AG09309 (cell line): ENCODE results near the gene ZSCAN18.

Source experiments
- DNase-seq: peaks from one replicate; pipeline ENCODE4 v3.0.0-alpha.2; 2010; ENCODE audit warnings: low read depth
- H3K4me3 ChIP-seq: 2 replicates; pipeline ENCODE4 v1.5.1; 2011; ENCODE audit warnings: mild to moderate bottlenecking, low read depth, low read length, moderate library complexity; ENCODE audit not compliant: control insufficient read depth
- TF ChIP-seq, protein P1 (sequence below): IDR thresholded peaks from 2 replicates; pipeline ENCODE4 v1.5.1; 2011; ENCODE audit warnings: mild to moderate bottlenecking, low read depth, low read length, inconsistent platforms; ENCODE audit not compliant: insufficient read depth, control insufficient read depth; ENCODE audit errors: missing control alignments

Gene ZSCAN18

GRCh38 chr19:58086825-58087710 lies 11.0 kb downstream of the ZSCAN18 start:
- no peak overlapping the region for H3K4me3 ChIP-seq
- TF ChIP-seq, protein P1, sequence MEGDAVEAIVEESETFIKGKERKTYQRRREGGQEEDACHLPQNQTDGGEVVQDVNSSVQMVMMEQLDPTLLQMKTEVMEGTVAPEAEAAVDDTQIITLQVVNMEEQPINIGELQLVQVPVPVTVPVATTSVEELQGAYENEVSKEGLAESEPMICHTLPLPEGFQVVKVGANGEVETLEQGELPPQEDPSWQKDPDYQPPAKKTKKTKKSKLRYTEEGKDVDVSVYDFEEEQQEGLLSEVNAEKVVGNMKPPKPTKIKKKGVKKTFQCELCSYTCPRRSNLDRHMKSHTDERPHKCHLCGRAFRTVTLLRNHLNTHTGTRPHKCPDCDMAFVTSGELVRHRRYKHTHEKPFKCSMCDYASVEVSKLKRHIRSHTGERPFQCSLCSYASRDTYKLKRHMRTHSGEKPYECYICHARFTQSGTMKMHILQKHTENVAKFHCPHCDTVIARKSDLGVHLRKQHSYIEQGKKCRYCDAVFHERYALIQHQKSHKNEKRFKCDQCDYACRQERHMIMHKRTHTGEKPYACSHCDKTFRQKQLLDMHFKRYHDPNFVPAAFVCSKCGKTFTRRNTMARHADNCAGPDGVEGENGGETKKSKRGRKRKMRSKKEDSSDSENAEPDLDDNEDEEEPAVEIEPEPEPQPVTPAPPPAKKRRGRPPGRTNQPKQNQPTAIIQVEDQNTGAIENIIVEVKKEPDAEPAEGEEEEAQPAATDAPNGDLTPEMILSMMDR = no peak
- DNase-seq = no peak

DNA sequence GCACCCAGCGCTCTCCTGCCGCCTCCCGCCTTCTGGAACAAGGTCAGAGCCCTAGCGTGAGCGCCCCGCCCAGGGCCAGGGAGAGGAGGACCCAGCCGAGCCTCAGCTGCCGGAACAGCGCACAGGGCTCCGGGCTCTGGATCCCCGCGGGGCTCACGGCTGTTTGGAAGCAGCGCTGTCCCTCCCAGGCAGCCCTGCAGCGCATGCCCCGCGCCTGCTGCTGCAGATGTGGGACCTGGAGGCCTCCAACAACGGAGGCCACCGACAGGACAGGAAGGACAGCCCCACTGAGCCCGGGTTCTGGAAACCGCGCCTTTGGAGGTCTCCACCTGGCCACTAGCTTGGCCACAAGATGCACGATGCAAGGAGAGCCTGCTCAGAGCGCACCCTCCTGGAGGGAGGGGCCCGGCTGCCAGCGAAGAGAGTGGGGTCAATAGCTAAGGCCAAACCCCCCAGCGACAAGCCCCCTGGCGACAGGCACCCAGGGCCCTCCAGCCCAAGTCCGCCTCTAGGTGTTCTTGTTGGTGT lies 12.6 kb downstream of the ZSCAN18 start:
- H3K4me3 ChIP-seq = no peak overlapping the region
- no peak for DNase-seq
- TF ChIP-seq, protein P1 = no peak

DNA sequence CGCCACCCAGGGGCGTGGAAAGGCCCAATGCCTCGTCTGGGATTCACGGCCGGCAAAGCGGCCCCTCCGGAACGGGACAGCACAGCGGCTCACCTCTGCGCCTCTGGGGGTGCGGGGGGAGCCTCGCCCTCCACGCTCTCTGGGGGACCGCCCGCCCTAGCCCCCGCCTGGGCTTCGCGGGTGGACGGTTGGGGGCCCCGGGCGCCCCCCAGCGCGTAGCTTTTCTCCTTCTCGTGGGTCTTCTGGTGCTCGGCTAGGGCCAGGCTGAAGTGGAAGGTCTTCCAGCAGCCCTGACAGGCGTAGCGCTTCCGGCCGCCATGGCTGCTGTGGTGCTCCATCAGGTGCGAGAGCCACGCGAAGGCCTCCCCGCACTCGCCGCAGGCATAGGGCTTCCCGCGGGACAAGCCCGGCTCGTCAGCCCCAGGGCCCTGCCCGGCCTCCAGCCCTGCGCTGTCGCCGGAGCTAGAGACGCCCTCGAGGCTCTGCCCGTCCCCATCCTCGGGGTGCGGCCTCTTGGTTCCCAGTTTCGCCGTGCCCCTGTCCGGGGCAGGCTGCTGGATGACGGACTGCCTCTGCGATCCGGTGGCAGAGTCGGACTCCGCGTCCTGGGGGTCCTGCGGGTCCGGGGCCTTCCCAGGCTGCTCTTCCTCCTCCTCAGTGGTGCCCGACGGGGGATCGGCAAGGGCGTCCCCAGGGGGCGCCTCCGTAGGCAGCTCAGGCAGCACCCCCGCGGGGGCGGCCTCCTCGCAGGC lies 13.3 kb downstream of the ZSCAN18 start:
- no peak overlapping the region for H3K4me3 ChIP-seq
- TF ChIP-seq, protein P1 = no peak
- no peak for DNase-seq

- no peak for DNase-seq
- TF ChIP-seq, protein P1 = no peak
- H3K4me3 ChIP-seq = no peak overlapping the region
Observed at GRCh38 chr19:58083021-58083420, 15.0 kb downstream of the ZSCAN18 start.

GRCh38 chr19:58079792-58080191 lies 18.2 kb downstream of the ZSCAN18 start:
- TF ChIP-seq, protein P1 = no peak
- H3K4me3 ChIP-seq = no peak overlapping the region
- DNase-seq = no peak

- H3K4me3 ChIP-seq = no peak overlapping the region
- TF ChIP-seq, protein P1 = no peak
- DNase-seq = no peak
Observed at GRCh38 chr19:58067240-58067912, 30.7 kb downstream of the ZSCAN18 start.
